ENCODE measurements around the gene PITPNC1. TPM values are rescaled to one million over a fixed set of nuclear protein-coding genes. Genes with fewer than 3 reads are reported as not detected.

The PITPNC1 gene
- total and polyA plus RNA-seq, 2 of the 13 experiments (the other 11 are each of a cell fraction or from before 2014, with no cell fraction given), result 4.1 to 5.7 TPM

GRCh38 chr17:67528751-67529436 is 151.8 kb downstream of the PITPNC1 start (continued):
- TF ChIP-seq MAZ (IDR thresholded peaks at IDR 0.05; ENCODE audit: borderline replicate concordance, low read depth, low read length), result 0 out of 2 replicates have a peak, but pooled peaks have one; percentile 13
- 0 out of 2 replicates have a peak, but pooled peaks have one; percentile 28 for TF ChIP-seq MAZ (CRISPR knock-in tag; IDR thresholded peaks at IDR 0.05; ENCODE audit: low read depth)
- TF ChIP-seq ZKSCAN1 (IDR thresholded peaks at IDR 0.05; ENCODE audit: low read length), result no peak
- TF ChIP-seq ELF3 (CRISPR knock-in tag; IDR thresholded peaks at IDR 0.05), result peak; percentile 94
- peak; percentile 62; the same call in 1 of the 2 replicates for TF ChIP-seq CC2D1A (CRISPR knock-in tag; IDR thresholded peaks at IDR 0.05)
- TF ChIP-seq ZNF503 (CRISPR knock-in tag; IDR thresholded peaks at IDR 0.05), result no peak; the same call in 1 of the 2 replicates
- TF ChIP-seq ZNF850 (CRISPR knock-in tag; conservative IDR thresholded peaks at IDR 0.05), result no peak
- no peak for TF ChIP-seq ZNF782 (CRISPR knock-in tag; IDR thresholded peaks at IDR 0.05; ENCODE audit: borderline replicate concordance)
- no peak for TF ChIP-seq ZBTB8A (CRISPR knock-in tag; IDR thresholded peaks at IDR 0.05; ENCODE audit: borderline replicate concordance, low read depth)
- TF ChIP-seq KMT2B (CRISPR knock-in tag; IDR thresholded peaks at IDR 0.05), result peak; percentile 73; the same call in 1 of the 2 replicates
- no peak for TF ChIP-seq JUNB (CRISPR knock-in tag; IDR thresholded peaks at IDR 0.05; ENCODE audit: borderline replicate concordance)
- TF ChIP-seq FOXA1 (IDR thresholded peaks at IDR 0.05), result no peak
- no peak for TF ChIP-seq FOXA1 (CRISPR knock-in tag; IDR thresholded peaks at IDR 0.05)
- peak; percentile 74 for TF ChIP-seq ZNF800 (CRISPR knock-in tag; IDR thresholded peaks at IDR 0.05)
- no peak for TF ChIP-seq ISL2 (CRISPR knock-in tag; IDR thresholded peaks at IDR 0.05)
- 0 out of 2 replicates have a peak, but pooled peaks have one; percentile 60 for TF ChIP-seq RNF2 (conservative IDR thresholded peaks at IDR 0.05; ENCODE audit: low read depth)
- TF ChIP-seq RCOR2 (CRISPR knock-in tag; IDR thresholded peaks at IDR 0.05), result peak; percentile 51; the same call in 1 of the 2 replicates
- TF ChIP-seq NPAS2 (CRISPR knock-in tag; IDR thresholded peaks at IDR 0.05; ENCODE audit: borderline replicate concordance), result no peak
- no peak for TF ChIP-seq ZNF781 (CRISPR knock-in tag; IDR thresholded peaks at IDR 0.05; ENCODE audit: borderline replicate concordance, not compliant biosample characterization)
- no peak for TF ChIP-seq RAD51 (IDR thresholded peaks at IDR 0.05; ENCODE audit: borderline replicate concordance)
- TF ChIP-seq ZNF710 (CRISPR knock-in tag; IDR thresholded peaks at IDR 0.05; ENCODE audit: borderline replicate concordance), result no peak
- 0 out of 2 replicates have a peak, but pooled peaks have one; percentile 37 for TF ChIP-seq ZMYM2 (CRISPR knock-in tag; IDR thresholded peaks at IDR 0.05)
- TF ChIP-seq FOXP1 (IDR thresholded peaks at IDR 0.05), result no peak
- no peak for TF ChIP-seq FOXP1 (CRISPR knock-in tag; IDR thresholded peaks at IDR 0.05)
- TF ChIP-seq IKZF4 (CRISPR knock-in tag; IDR thresholded peaks at IDR 0.05; ENCODE audit: borderline replicate concordance, low read depth, not compliant biosample characterization), result no peak
